A549 (cell line): ENCODE data around the gene DDIT3.
"Not testable (repeated sequence)": the region's sequence is repeated elsewhere in the genome, so short reads cannot be mapped to it uniquely, and the experiment has no call there.

Source experiments
- MYC ChIP-seq: IDR thresholded peaks from 2 replicates; pipeline ENCODE4 v1.6.1; 2012; ENCODE audit warnings: mild to moderate bottlenecking, inconsistent platforms, low read length, improper control_type of control experiment, borderline replicate concordance
- POLR2A ChIP-seq: IDR thresholded peaks from 2 replicates; pipeline ENCODE4 v1.6.1; 2012; ENCODE audit warnings: mild to moderate bottlenecking, low read length
- RCOR1 ChIP-seq: fragments of 150-350 bp; IDR thresholded peaks from 2 replicates; pipeline ENCODE4 v1.6.1; 2014; ENCODE audit warnings: antibody characterized with exemption, low read length, low read depth
- TF ChIP-seq, protein P1 (sequence below): fragments of >200 bp; sonication (Bioruptor Twin); formaldehyde crosslinking; IDR thresholded peaks from 3 replicates; pipeline ENCODE4 v1.5.1; 2016
- TF ChIP-seq, protein P2 (sequence below): IDR thresholded peaks from 2 replicates; pipeline ENCODE4 v1.6.1; 2012

DNA sequence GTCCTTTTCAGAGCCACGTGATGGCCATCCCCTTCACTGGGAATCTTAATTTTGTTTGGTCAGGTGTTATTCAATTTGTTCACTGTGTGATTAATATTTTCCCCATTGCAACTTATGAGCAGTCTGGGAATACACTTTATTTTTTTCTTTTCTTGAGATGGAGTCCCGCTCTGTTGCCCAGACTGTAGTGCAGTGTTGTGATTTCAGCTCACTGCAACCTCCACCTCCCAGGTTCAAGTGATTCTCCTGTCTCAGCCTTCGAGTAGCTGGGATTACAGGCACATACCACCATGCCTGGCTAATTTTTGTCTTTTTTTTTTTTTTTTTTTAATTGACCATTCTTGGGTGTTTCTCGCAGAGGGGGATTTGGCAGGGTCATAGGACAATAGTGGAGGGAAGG is 13.8 kb downstream of the DDIT3 start:
- TF ChIP-seq POLR2A, RCOR1, MYC: not testable (repeated sequence)
- TF ChIP-seq, protein P1, sequence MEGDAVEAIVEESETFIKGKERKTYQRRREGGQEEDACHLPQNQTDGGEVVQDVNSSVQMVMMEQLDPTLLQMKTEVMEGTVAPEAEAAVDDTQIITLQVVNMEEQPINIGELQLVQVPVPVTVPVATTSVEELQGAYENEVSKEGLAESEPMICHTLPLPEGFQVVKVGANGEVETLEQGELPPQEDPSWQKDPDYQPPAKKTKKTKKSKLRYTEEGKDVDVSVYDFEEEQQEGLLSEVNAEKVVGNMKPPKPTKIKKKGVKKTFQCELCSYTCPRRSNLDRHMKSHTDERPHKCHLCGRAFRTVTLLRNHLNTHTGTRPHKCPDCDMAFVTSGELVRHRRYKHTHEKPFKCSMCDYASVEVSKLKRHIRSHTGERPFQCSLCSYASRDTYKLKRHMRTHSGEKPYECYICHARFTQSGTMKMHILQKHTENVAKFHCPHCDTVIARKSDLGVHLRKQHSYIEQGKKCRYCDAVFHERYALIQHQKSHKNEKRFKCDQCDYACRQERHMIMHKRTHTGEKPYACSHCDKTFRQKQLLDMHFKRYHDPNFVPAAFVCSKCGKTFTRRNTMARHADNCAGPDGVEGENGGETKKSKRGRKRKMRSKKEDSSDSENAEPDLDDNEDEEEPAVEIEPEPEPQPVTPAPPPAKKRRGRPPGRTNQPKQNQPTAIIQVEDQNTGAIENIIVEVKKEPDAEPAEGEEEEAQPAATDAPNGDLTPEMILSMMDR = not testable (repeated sequence)
- TF ChIP-seq, protein P2, sequence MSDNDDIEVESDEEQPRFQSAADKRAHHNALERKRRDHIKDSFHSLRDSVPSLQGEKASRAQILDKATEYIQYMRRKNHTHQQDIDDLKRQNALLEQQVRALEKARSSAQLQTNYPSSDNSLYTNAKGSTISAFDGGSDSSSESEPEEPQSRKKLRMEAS = not testable (repeated sequence)
